ENCODE results near the gene SLC25A47. TPM values are rescaled to one million over a fixed set of nuclear protein-coding genes. Genes with fewer than 3 reads are reported as not detected.
A peak's percentile ranks its signal among the peaks of the same experiment; 100 is the strongest.

SLC25A47 gene
- total RNA-seq, 1 donor from 2014 or later, result not detected

DNA sequence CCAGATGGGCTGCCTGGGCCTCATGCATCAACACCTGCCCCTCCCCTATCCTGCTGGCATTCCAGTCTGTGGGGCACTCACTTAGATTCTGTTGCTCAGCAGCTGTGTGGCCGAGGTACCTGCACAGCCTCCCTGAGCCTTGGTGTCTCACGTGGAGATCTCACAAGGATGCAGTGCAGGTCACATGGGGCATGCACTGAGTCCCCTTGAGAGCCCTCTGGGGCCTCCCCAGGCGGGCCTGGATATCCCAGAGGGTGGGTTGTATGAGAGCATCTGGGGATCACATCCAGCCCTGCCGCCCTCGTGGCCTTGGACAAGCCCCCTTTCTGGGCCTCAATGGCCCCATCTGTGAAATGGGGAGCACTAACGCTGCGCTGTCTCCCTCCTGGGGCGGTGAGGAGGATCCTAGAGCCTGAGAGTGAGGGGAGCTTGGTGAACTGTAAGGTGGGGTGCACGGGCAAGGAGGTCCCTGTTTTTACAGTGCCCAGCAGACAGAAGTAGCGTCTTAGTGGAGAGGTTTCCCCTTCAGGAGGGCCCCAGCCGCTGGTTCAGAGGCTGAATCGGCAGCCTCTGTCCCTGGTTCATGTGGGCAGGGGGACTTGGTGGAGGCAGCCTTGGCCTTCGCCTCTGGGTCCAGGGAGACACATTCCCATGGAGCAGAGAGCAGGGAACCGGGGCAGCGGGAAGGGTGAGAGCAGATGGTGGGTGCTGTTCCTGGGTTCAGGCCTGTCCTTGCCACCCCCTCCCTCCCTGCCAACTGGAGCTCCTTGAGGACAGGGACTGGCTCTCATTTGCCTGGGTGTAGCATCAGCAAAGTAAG lies 791 bp upstream of the SLC25A47 start:
- Mint-ChIP-seq H3K4me1 (no peaks in the 10 kb centered on the region), H3K27ac (ENCODE audit: unreplicated experiment) (peak overlapping the region; percentile 57), H3K4me3 (no peak overlapping the region), H3K36me3 (ENCODE audit: low read depth) (no peaks in the 10 kb centered on the region), H3K9me3 (no peaks in the 10 kb centered on the region), H3K27me3 (ENCODE audit: low read depth) (no peaks in the 10 kb centered on the region)
- DNase-seq (ENCODE audit: low read depth, low spot score), result no peak
- TF ChIP-seq CTCF (conservative IDR thresholded peaks at IDR 0.05), result no peak

DNA sequence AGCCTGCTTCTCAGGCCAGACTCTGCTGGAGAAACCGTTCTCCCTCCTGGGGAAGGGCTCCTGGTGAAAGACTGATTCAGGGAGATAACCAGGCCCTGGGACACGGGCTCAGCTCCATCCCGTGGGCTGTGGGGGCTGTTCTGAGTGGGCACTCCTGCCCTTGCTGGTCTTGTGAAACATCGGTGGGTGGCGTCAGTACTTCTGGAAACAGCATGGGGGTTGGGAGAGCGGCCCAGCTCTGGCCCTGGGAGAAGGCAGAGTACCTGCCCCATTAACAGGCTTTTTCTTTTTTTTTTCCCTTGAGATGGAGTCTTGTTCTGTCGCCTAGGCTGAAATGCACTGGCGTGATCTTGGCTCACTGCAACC lies 786 bp downstream of the SLC25A47 start:
- Mint-ChIP-seq H3K27me3 (ENCODE audit: low read depth) (no peaks in the 10 kb centered on the region), H3K4me3 (no peak overlapping the region), H3K36me3 (ENCODE audit: low read depth) (no peaks in the 10 kb centered on the region), H3K4me1 (no peaks in the 10 kb centered on the region), H3K27ac (ENCODE audit: unreplicated experiment) (no peak overlapping the region), H3K9me3 (no peaks in the 10 kb centered on the region)
- no peak for TF ChIP-seq CTCF (conservative IDR thresholded peaks at IDR 0.05)
- DNase-seq (ENCODE audit: low read depth, low spot score), result no peak

- DNase-seq (ENCODE audit: low read depth, low spot score), result no peak
- no peaks in the 10 kb centered on the region for H3K27me3 Mint-ChIP-seq (ENCODE audit: low read depth)
- no peak overlapping the region for H3K27ac Mint-ChIP-seq (ENCODE audit: unreplicated experiment)
- H3K4me3 Mint-ChIP-seq, result no peak overlapping the region
- no peaks in the 10 kb centered on the region for H3K36me3 Mint-ChIP-seq (ENCODE audit: low read depth)
- no peaks in the 10 kb centered on the region for H3K4me1 Mint-ChIP-seq
- no peak for TF ChIP-seq CTCF (conservative IDR thresholded peaks at IDR 0.05)
- H3K9me3 Mint-ChIP-seq, result no peaks in the 10 kb centered on the region
Measured at GRCh38 chr14:100325231-100325632, 2.1 kb downstream of the SLC25A47 start.

DNA sequence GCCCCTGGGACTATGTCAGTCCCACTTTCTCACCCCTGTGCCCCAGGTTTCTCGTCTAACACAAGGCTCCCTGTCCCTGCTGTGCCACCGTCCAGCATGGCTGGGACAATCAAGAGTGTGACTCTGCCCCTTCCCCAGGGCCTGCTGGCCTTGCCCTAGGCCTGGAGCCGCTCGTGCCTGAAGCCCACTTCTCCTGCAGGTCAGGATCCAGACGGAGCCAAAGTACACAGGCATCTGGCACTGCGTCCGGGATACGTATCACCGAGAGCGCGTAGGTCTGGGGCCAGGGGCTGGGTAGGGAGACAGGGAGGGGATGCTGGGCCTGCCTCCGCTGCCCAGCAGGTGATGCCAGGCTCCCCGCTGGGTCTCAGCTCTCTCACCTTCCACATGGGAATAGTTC lies 2.8 kb downstream of the SLC25A47 start:
- Mint-ChIP-seq H3K9me3 (no peaks in the 10 kb centered on the region), H3K4me3 (no peak overlapping the region), H3K27ac (ENCODE audit: unreplicated experiment) (no peak overlapping the region), H3K27me3 (ENCODE audit: low read depth) (no peaks in the 10 kb centered on the region), H3K4me1 (no peaks in the 10 kb centered on the region), H3K36me3 (ENCODE audit: low read depth) (no peaks in the 10 kb centered on the region)
- no peak for DNase-seq (ENCODE audit: low read depth, low spot score)
- TF ChIP-seq CTCF (conservative IDR thresholded peaks at IDR 0.05), result no peak

DNA sequence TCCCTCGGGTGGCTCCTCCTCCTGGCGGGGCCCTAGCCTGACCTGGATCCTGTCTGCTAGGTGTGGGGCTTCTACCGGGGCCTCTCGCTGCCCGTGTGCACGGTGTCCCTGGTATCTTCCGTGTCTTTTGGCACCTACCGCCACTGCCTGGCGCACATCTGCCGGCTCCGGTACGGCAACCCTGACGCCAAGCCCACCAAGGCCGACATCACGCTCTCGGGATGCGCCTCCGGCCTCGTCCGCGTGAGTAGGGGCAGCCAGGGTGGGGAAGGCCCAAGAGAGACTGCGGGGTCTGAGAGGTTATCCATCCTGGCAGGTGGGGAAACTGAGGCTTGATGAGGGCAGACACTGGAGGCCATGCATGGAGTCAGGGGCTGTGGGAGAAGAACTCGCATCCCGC lies 4.0 kb downstream of the SLC25A47 start:
- no peaks in the 10 kb centered on the region for H3K36me3 Mint-ChIP-seq (ENCODE audit: low read depth)
- no peaks in the 10 kb centered on the region for H3K9me3 Mint-ChIP-seq
- no peaks in the 10 kb centered on the region for H3K4me1 Mint-ChIP-seq
- no peak for TF ChIP-seq CTCF (conservative IDR thresholded peaks at IDR 0.05)
- DNase-seq (ENCODE audit: low read depth, low spot score), result no peak
- no peaks in the 10 kb centered on the region for H3K27me3 Mint-ChIP-seq (ENCODE audit: low read depth)
- no peak overlapping the region for H3K4me3 Mint-ChIP-seq
- H3K27ac Mint-ChIP-seq (ENCODE audit: unreplicated experiment), result no peak overlapping the region
